Keratinocyte (primary cell): ENCODE data around the gene ACOT7. TPM values are rescaled to one million over a fixed set of nuclear protein-coding genes. Genes with fewer than 3 reads are reported as not detected.
A peak's percentile ranks its signal among the peaks of the same experiment; 100 is the strongest.

Experiments
- DNase-seq: peaks from one replicate; pipeline ENCODE4 v3.0.0-alpha.2; 2011; ENCODE audit warnings: low read depth, missing footprints, low spot score
- FAIRE-seq: peaks from 2 replicates; lab custom pipeline; 2011; peaks lifted over from hg19 to GRCh38; lab: Jason Lieb, UNC
- H2AFZ ChIP-seq: 2 replicates; pipeline ENCODE4 v1.6.0; 2012; ENCODE audit warnings: low read length, control low read depth, inconsistent platforms; ENCODE audit not compliant: control insufficient read depth
- H3K27ac ChIP-seq: 2 replicates; pipeline ENCODE4 v1.5.1; 2011; ENCODE audit warnings: low read length; ENCODE audit not compliant: control insufficient read depth, insufficient read depth
- H3K27me3 ChIP-seq: 3 replicates; pipeline ENCODE4 v1.6.0; 2011; ENCODE audit warnings: low read length; ENCODE audit not compliant: control insufficient read depth, insufficient read depth; ENCODE audit errors: extremely low read depth
- H3K36me3 ChIP-seq, 2 experiments: 2 replicates in 1 of 2; 3 replicates in 1 of 2; pipeline ENCODE4 v1.5.1; 2011; ENCODE audit warnings: low read length in 2 of 2, mild to moderate bottlenecking in 1 of 2; ENCODE audit not compliant: control insufficient read depth in 2 of 2, insufficient read depth in 2 of 2; ENCODE audit errors: extremely low read depth in 1 of 2
- H3K4me1 ChIP-seq: 3 replicates; pipeline ENCODE4 v1.5.1; 2011; ENCODE audit warnings: low read length; ENCODE audit not compliant: control insufficient read depth, insufficient read depth; ENCODE audit errors: extremely low read depth
- H3K4me2 ChIP-seq: 3 replicates; pipeline ENCODE4 v1.6.0; 2011; ENCODE audit warnings: low read depth, low read length; ENCODE audit not compliant: control insufficient read depth, insufficient read depth; ENCODE audit errors: extremely low read depth
- H3K4me3 ChIP-seq, 3 experiments: fragments of 200-600 bp in 1 of 3; sonication (generic) in 1 of 3; 2 replicates in 2 of 3; 3 replicates in 1 of 3; pipeline ENCODE4 v1.5.1; 2011 to 2016; ENCODE audit warnings: low read length in 3 of 3, mild to moderate bottlenecking in 3 of 3, control low read depth in 2 of 3, inconsistent platforms in 1 of 3, low read depth in 1 of 3, mixed read lengths in 1 of 3, mixed run types in 1 of 3, moderate library complexity in 1 of 3; ENCODE audit not compliant: control insufficient read depth in 2 of 3, insufficient read depth in 2 of 3; ENCODE audit errors: extremely low read depth in 1 of 3
- H3K79me2 ChIP-seq: 2 replicates; pipeline ENCODE4 v1.6.0; 2012; ENCODE audit warnings: low read length; ENCODE audit not compliant: control insufficient read depth, insufficient read depth
- H3K9ac ChIP-seq: 3 replicates; pipeline ENCODE4 v1.6.0; 2011; ENCODE audit warnings: low read length; ENCODE audit not compliant: control insufficient read depth, insufficient read depth; ENCODE audit errors: extremely low read depth
- H3K9me1 ChIP-seq: 3 replicates; pipeline ENCODE4 v1.6.0; 2011; ENCODE audit warnings: low read length; ENCODE audit not compliant: control insufficient read depth, insufficient read depth; ENCODE audit errors: extremely low read depth
- H3K9me3 ChIP-seq: 2 replicates; pipeline ENCODE4 v1.5.1; 2012; ENCODE audit warnings: low read depth, low read length; ENCODE audit not compliant: control insufficient read depth
- H4K20me1 ChIP-seq: 3 replicates; pipeline ENCODE4 v1.6.0; 2011; ENCODE audit warnings: low read length; ENCODE audit not compliant: control insufficient read depth, insufficient read depth; ENCODE audit errors: extremely low read depth
- CTCF ChIP-seq, 3 experiments: IDR thresholded peaks in 1 of 3; conservative IDR thresholded peaks in 1 of 3; optimal IDR thresholded peaks in 1 of 3; 2 replicates in 2 of 3; 3 replicates in 1 of 3; pipeline versions ENCODE3 to v1.5.1; 2011; ENCODE audit warnings: low read length in 3 of 3, mild to moderate bottlenecking in 3 of 3, moderate library complexity in 2 of 3, control low read depth in 1 of 3, inconsistent platforms in 1 of 3; ENCODE audit not compliant: insufficient read depth in 2 of 3; ENCODE audit errors: extremely low read depth in 1 of 3
- EZH2 ChIP-seq: IDR thresholded peaks from one replicate; pipeline ENCODE4 v1.6.1; 2012; ENCODE audit warnings: inconsistent platforms, mild to moderate bottlenecking, low read length, moderate library complexity
- dilution Hi-C: fragments of 300-500 bp; cut with MboI; formaldehyde crosslinking; loops from one replicate; pipeline ENCODE4 v1.7.0; 2020; ENCODE audit warnings: low sequenced_read_pairs; ENCODE audit not compliant: extremely low pct_ligation_motif_present
- polyA plus RNA-seq, 5 experiments: library from polyadenylated mRNA; depleted of rRNA in 3 of 5; stranded (reverse) in 3 of 5; stranded (forward) in 1 of 5; unstranded in 1 of 5; fragments of >200 nt; gene quantifications; 1 replicate in 1 of 5; 2 replicates in 3 of 5; 3 replicates in 1 of 5; pipeline versions ENCODE4 v1.2.1 to v1.2.3, GENCODE V29; 2011 to 2012; ENCODE audit warnings: missing spikeins in 2 of 5, low read depth in 1 of 5, low replicate concordance in 1 of 5

ACOT7 gene
- polyA plus RNA-seq, 1 donor (not counting 4 experiments of a cell fraction or from before 2014, with no cell fraction given), result 226 TPM

DNA sequence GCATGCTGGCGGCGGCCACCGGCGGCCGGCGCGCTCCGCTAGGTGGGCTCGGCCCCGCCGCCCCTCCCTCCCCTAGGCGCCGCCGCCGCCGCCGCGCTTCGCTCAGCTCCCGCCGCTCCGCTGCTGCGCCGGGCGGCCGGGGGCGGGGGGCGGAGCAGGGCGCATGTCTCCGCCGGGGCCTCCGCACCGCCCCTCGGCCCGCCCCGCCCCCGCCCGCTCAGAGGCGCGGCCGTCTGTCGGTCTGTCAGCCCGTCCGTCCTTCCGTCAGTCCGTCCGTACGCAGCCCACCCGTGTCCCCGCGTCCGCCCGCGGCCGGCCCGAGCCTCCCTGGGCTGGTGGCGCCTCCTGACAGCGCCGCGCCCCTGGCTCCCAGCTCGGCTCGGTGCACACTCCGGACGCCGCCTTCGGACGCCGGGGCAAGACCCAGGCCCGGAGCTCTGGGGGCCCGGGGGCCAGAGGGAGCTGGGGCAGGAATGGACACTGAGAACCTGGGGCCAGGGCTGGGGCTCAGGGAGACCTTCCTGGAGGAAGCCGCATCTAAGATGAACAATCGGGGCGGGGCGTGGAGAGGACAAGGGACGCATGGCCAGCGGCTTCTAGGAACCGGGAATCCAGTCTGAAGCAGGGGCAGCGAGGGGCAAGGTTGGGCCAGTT lies 132.5 kb downstream of the ACOT7 start, which contains the start of gene GPR153:
TSS of gene GPR153 (minus strand) at position 138 of the 654 bp plus-strand sequence. CDS start 6,193 bp downstream, outside the sequence.
- no peak for DNase-seq
- TF ChIP-seq EZH2 (no peak), CTCF (optimal IDR thresholded peaks at IDR 0.05 in 1 of 3, IDR thresholded peaks at IDR 0.05 in 1 of 3, conservative IDR thresholded peaks at IDR 0.05 in 1 of 3; ENCODE audit: extremely low read depth in 1 of 3, insufficient read depth in 2 of 3, low read length in 3 of 3) (no peak)
- Histone ChIP-seq H3K9me3 (no peaks in the 10 kb centered on the region), H3K27ac (peak within 1 kb of the TSS; percentile 4), H3K36me3 (peaks cover 6 to 12% of the 10 kb centered on the region in 2 experiments), H3K9me1 (peaks cover 3% of the 10 kb centered on the region), H3K9ac (peak within 1 kb of the TSS; percentile 52), H3K4me2 (peak within 1 kb of the TSS; percentile 66), H2AFZ (peak within 1 kb of the TSS; percentile 6), H4K20me1 (no peaks in the 10 kb centered on the region), H3K4me3 (peak within 1 kb of the TSS; percentile 56 to 73 (median 71)), H3K4me1 (peaks cover 21% of the 10 kb centered on the region), H3K79me2 (no peaks in the 10 kb centered on the region), H3K27me3 (no peaks in the 10 kb centered on the region)
- dilution Hi-C loops, result no loop called here
- FAIRE-seq, result no peak

GRCh38 chr1:6260433-6260934 lies 133.1 kb downstream of the ACOT7 start:
- H3K9me3 ChIP-seq, result no peaks in the 10 kb centered on the region
- H2AFZ ChIP-seq, result peak overlapping the region; percentile 6
- FAIRE-seq, result no peak
- H3K9ac ChIP-seq, result peak overlapping the region; percentile 52
- H3K4me3 ChIP-seq, result peak overlapping the region; percentile 56 to 73 (median 71)
- DNase-seq, result no peak
- dilution Hi-C loops, result no loop called here
- no peaks in the 10 kb centered on the region for H3K27me3 ChIP-seq
- no peaks in the 10 kb centered on the region for H3K79me2 ChIP-seq
- peaks cover 3% of the 10 kb centered on the region for H3K9me1 ChIP-seq
- TF ChIP-seq CTCF (optimal IDR thresholded peaks at IDR 0.05 in 1 of 3, IDR thresholded peaks at IDR 0.05 in 1 of 3, conservative IDR thresholded peaks at IDR 0.05 in 1 of 3; ENCODE audit: extremely low read depth in 1 of 3, insufficient read depth in 2 of 3, low read length in 3 of 3), result no peak
- no peak for TF ChIP-seq EZH2
- H4K20me1 ChIP-seq, result no peaks in the 10 kb centered on the region
- H3K36me3 ChIP-seq, result peaks cover 0 to 8% of the 10 kb centered on the region in 2 experiments
- H3K4me1 ChIP-seq, result peaks cover 21% of the 10 kb centered on the region
- peak overlapping the region; percentile 62 for H3K4me2 ChIP-seq
- peak overlapping the region; percentile 4 for H3K27ac ChIP-seq
